GM19099 (cell line): Measurements from ENCODE around the gene BCAS1.

Experiments
- POLR2A ChIP-seq: IDR thresholded peaks from 3 replicates; pipeline ENCODE4 v1.6.1; 2011; ENCODE audit warnings: low read depth; ENCODE audit not compliant: insufficient read length; ENCODE audit errors: extremely low read depth

The BCAS1 gene

DNA sequence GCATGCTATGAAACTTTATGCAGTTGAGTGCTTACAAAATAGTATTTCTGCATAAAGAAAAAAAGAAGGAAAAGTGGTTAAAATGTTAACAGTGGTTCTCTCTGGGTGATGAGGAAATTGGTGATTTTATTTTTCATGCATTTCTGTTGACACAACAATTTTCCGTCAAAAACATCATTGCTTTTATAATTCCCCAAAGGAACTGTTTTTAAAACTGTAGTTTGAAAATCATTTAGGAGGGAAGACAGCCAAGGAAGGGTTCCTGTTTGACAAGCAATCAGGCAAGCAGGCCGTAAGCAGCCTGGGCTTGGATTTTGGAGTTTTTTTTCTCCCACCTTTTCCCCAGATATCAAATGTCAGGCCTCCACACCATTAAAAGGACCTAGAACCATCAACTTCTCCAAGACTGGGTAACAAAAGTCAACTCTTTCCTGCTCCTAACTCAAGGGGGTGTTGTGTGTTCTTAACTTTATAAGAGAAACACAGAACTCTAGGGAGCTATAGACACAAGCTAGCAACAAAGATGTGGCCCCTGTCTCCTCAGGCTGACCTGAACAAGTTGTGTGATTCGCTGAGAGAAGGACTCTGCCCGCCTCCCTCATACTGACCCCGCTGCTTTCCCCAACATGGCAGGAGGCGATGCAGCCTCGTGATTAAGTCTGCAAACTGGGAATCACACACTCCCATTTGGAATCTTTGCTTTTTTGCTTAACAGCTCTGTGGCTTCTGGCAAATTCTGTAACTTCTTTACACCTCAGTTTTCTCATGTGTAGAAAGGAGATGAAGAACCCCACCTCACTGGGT, 146.6 kb downstream of the BCAS1 start:
- TF ChIP-seq POLR2A = no peak

DNA sequence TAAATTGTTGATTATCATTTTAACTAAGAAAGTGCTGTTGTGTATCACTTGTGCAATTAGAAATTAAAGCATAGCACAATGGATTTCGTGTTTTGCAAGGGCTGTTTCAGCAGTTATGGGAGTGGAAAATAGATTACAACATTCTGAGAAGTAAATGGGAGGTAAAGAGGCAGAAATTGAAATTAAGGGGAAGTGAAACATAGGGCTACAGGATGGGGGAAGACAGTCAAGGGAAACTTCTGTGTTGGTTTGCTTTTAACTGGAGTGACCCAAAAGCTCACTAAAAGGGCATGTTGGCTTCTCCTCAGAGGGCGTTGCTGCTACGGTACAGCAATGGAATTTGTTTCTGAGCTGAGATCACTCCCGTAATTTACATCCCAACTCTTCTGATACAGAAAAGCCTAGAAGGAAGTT, 147.5 kb downstream of the BCAS1 start:
- TF ChIP-seq POLR2A = no peak

- no peak for TF ChIP-seq POLR2A
Observed at GRCh38 chr20:53921443-53921973, 148.9 kb downstream of the BCAS1 start.

DNA sequence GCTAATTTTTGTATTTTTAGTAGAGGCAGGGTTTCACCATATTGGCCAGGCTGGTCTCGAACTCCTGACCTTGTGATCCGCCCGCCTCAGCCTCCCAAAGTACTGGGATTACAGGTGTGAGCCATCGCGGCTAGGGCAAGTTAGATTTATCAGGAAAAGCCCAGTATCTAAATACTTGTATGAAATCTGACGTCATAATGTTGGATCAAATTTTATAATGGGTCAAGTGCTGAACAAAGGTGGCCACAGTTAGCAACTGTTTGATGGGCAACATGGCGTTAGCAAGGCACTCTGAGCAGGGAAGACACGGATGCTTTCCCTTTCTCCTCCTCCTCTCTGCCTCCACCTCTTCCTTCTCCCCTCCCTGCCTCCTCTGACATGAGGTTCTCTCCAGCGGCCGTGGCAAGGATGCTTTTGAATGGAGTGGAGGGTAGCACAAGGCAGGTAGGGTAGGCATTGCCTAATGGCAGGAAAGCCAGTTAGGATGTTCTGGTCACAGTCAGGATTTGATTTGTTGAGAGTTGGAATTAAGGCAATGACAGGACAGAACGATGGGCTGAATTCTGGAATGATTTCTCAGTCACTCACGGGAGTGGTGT, 149.6 kb downstream of the BCAS1 start:
- no peak for TF ChIP-seq POLR2A

DNA sequence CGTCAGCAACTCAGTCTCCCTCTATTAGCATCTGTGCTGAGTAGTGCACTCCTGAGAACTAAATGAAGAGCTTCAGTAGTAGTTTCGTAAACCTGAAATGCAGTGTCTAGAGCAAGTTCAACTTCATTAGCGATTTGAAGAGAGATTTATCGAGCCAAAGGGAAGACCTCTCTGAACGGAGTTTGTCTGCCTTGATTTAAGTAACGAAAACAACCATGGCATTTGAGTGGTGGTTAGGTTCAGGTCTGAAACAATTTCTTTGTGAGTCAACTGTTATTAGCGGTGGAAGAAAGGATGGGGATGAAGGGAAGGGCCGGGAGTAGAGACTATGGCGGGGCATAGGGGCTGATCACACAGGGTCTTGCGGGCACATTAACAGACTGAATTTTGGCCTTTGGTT, 150.5 kb downstream of the BCAS1 start:
- TF ChIP-seq POLR2A = no peak

GRCh38 chr20:53918949-53919361, 151.4 kb downstream of the BCAS1 start:
- no peak for TF ChIP-seq POLR2A

DNA sequence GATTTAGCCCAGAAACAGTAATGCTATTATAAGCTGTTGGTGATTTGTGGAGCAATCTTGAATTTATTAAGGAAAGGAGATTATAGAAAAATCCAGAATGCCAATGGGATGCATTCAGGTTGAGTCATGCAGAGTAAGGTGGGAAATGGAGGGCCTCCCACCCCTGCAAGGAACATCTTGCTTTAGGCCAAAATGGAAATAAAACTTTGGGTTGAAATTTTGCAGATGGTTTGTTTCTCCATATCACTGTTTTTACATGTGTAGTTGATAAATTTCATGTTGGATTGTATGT, 152.4 kb downstream of the BCAS1 start:
- TF ChIP-seq POLR2A = no peak

DNA sequence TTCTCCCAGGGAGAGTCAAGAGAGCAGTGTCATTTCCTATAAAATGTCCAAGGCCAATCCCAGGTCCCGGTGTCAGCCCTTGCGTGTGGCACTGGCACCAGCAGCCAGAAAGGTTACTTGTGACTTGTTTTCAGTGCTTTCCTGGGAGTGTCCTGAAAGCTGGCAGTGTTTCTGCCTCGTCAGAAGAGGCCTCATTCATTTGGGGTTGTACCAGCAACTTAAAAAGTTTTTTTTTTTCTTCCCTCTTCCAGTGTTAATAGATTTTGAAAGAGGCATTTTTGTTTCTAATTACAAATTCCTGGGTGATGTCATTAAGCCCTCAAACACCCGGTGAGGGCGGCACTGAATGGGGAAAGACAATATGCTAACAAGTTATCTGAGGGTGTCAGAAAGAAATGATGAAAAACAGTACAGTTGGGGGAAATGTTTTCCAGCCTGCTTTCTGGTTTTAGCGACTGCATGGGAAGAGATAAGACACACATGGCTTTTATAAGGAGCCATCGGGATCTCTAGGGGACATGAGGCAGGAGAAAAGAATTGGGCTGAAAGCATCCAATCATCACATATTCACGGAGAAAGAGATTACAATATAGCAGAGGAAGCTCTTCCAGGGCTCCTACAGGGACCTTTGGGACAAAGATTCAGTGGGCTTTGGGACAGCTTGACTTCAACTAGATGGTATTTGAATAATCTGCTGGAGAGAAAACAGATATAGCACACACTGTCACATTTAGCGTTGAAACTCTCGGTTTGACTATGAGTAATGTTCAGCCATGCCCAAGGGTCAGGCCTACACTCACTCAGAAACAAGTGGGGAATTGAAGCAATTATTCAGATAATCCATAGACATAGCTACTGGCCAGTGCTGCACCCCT, 153.0 kb downstream of the BCAS1 start:
- TF ChIP-seq POLR2A = no peak

DNA sequence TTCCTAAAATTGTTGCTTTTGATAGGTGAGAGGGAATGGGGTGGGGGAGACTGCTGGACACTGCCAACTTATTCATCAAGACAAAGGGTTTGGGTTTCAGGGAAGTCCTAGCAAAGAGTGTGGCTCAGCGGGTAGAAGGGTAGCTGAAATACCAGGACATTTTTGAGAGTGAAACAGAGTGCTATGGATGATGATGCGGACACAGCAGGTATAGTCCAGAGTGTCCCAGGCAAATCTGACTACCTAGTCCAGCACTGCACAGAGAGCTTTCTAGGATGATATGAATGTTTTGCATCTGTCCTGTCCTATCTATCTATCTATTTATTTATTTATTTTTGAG, 154.3 kb downstream of the BCAS1 start:
- TF ChIP-seq POLR2A = no peak

DNA sequence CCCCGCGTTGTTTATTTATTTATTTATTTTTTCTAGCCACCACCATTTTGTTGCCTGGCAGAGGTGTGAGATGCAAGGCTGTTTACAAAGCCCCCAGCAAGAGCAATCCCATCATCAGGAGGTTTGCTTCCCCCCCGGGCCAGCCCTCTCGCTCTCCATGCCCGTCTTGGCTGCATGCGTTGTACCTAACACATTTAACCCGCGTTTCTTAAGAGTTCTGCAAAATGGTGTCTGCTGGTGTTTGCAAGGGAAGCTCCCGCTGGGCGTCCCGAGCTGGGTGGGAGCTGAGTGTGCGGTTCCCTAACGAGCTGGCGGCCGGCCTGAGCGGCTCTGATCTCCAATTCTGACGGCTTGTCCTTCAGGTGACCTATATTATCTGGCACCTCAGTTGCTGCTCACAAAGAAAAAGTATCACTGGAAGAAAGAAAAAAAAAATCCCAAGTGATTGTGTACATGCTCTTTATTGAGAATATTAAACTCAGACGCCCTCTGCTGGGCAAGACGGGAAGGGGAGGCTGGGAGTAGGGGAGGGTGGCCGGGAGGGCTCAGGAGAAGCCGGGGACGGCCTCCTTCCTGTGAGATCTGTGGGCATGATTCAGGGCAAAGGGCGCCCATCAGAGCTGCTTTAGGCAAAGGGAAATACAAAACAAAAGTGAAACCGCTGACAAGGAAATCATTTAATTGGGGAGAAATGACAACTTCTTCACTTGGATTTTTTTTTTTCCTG, 154.8 kb downstream of the BCAS1 start:
- TF ChIP-seq POLR2A = peak; percentile 38

DNA sequence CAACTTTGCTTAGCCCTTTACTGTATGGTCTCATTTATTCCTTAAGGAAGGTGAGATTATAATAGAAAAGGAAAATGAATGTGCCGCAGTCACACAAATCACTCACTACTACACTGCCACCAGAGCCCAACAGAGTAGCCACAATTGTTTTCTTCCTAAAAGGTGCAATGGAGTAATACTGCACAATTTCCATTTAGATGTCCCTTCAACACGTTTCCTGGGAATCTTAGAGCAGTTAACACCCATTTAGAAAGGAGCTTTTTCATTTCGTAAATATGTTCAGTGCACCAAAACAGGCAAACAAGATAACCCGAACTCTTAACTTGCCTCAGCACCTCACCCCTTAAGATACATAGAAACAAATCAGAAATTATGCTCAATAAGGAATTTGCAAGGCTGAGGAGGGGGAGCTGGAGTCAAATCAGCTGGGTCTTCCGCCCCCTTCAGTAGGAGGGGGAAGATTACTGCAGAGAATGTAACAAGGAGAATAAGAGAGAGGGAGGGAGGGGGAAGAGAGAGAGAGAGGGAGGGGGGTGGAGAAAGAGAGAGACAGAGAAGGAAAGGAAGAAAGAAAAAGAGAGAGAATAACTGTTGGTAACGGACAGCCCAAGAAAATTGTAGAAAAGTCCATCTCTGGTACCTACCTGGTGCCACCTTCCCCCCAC, 155.5 kb downstream of the BCAS1 start:
- TF ChIP-seq POLR2A = no peak

- no peak for TF ChIP-seq POLR2A
Observed at GRCh38 chr20:53914091-53914780, 156.2 kb downstream of the BCAS1 start.

- no peak for TF ChIP-seq POLR2A
Observed at GRCh38 chr20:53911301-53911700, 159.1 kb downstream of the BCAS1 start.
